Gastroesophageal sphincter (tissue), 3 donors: ENCODE data around the gene MARK3.

Source experiments
- EP300 ChIP-seq: sonication (generic); formaldehyde crosslinking; IDR thresholded peaks from one replicate; pipeline ENCODE4 v1.6.1; 2017; ENCODE audit warnings: antibody characterized with exemption, mild to moderate bottlenecking
- POLR2A ChIP-seq, 2 donors: fragments of 450-650 bp; IDR thresholded peaks; one replicate each; pipeline ENCODE4 v1.6.1; 2017; ENCODE audit warnings: antibody characterized with exemption in 2 of 2, mild to moderate bottlenecking in 2 of 2, moderate library complexity in 1 of 2
- POLR2AphosphoS5 ChIP-seq: sonication (generic); formaldehyde crosslinking; IDR thresholded peaks from one replicate; pipeline ENCODE4 v1.6.1; 2017; ENCODE audit warnings: antibody characterized with exemption
- TF ChIP-seq, protein P1 (sequence below), 4 experiments: fragments of 200-600 bp in 2 of 4; fragments of 450-650 bp in 2 of 4; sonication (generic) in 1 of 4; IDR thresholded peaks; one replicate each; pipeline ENCODE4 v1.5.1; 2017 to 2019; ENCODE audit warnings: antibody characterized with exemption in 4 of 4, mild to moderate bottlenecking in 2 of 4, moderate library complexity in 2 of 4

DNA sequence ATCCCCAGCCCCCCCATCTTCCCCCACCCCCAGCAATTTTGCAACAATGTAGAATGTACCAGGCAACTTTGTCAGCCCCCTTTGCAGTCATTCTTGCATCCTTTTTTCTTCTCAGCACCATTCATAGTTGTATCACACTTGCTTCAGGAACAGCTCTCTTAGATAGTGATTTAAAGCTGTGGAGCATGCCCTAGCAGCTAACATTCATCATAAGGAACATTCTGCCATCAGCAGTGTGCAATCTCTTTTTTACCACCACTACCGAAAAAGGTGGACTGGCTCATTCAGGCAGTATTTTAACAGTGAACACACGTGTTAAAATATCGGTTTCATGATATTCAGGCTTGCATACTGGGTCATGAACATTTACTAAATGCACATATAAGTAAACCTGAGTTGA lies 45.1 kb downstream of the MARK3 start:
- TF ChIP-seq, protein P1, sequence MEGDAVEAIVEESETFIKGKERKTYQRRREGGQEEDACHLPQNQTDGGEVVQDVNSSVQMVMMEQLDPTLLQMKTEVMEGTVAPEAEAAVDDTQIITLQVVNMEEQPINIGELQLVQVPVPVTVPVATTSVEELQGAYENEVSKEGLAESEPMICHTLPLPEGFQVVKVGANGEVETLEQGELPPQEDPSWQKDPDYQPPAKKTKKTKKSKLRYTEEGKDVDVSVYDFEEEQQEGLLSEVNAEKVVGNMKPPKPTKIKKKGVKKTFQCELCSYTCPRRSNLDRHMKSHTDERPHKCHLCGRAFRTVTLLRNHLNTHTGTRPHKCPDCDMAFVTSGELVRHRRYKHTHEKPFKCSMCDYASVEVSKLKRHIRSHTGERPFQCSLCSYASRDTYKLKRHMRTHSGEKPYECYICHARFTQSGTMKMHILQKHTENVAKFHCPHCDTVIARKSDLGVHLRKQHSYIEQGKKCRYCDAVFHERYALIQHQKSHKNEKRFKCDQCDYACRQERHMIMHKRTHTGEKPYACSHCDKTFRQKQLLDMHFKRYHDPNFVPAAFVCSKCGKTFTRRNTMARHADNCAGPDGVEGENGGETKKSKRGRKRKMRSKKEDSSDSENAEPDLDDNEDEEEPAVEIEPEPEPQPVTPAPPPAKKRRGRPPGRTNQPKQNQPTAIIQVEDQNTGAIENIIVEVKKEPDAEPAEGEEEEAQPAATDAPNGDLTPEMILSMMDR (IDR thresholded peaks at IDR 0.05), result no peak
- TF ChIP-seq POLR2AphosphoS5 (no peak), POLR2A (IDR thresholded peaks at IDR 0.05) (no peak), EP300 (no peak)
